GM12865 (cell line): ENCODE results near the gene CSMD2.
"Not testable (repeated sequence)": the region's sequence is repeated elsewhere in the genome, so short reads cannot be mapped to it uniquely, and the experiment has no call there.

Source experiments
- DNase-seq: peaks from one replicate; pipeline ENCODE4 v3.0.0; 2010; ENCODE audit warnings: low read depth
- H3K4me3 ChIP-seq: 2 replicates; pipeline ENCODE4 v1.5.1; 2011; ENCODE audit warnings: mild to moderate bottlenecking, low read depth, low read length, control low read depth
- TF ChIP-seq, protein P1 (sequence below): IDR thresholded peaks from 2 replicates; pipeline ENCODE4 v1.5.1; 2011; ENCODE audit warnings: low read length, control low read depth, low read depth, inconsistent platforms; ENCODE audit not compliant: insufficient read depth; ENCODE audit errors: missing control alignments

Gene CSMD2

DNA sequence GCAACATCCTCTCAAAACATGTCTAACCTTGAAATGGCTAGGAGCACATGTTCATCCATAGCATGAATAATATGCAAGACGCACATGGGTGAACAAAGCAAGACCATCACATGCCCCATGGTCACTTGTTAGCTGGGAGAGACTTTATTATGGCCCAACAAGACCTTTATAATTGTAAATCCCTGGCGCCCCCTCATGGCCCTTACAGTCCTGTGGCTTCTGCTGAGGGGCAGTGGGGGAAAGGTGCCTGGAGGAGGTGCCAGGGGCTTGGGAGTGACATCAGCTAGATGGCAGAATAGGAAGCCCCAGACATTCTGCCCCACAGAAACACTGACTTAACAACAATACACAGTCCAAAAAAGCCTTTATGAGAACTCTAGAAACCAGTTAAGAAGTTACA lies 51.7 kb downstream of the CSMD2 start:
- H3K4me3 ChIP-seq = no peak overlapping the region
- TF ChIP-seq, protein P1, sequence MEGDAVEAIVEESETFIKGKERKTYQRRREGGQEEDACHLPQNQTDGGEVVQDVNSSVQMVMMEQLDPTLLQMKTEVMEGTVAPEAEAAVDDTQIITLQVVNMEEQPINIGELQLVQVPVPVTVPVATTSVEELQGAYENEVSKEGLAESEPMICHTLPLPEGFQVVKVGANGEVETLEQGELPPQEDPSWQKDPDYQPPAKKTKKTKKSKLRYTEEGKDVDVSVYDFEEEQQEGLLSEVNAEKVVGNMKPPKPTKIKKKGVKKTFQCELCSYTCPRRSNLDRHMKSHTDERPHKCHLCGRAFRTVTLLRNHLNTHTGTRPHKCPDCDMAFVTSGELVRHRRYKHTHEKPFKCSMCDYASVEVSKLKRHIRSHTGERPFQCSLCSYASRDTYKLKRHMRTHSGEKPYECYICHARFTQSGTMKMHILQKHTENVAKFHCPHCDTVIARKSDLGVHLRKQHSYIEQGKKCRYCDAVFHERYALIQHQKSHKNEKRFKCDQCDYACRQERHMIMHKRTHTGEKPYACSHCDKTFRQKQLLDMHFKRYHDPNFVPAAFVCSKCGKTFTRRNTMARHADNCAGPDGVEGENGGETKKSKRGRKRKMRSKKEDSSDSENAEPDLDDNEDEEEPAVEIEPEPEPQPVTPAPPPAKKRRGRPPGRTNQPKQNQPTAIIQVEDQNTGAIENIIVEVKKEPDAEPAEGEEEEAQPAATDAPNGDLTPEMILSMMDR = no peak
- DNase-seq = no peak

DNA sequence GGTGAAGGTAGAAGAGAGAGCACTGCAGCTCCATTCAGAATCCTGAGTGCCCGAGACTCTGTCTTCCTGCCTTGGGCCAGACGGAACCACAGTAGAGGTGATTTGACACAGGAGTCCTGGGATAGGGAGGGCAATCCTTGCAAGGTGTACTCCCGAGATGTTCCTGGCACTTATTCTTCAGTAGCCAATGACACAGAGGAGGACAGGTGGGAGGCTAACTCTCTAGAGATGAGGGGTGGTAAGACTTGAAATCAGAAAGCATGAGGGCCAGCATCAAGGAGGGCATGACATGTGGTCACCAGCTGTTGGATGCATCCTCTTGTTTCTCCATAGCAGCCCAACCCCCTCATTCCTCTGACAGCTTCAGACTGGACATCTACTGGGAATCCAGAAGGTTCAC lies 56.3 kb downstream of the CSMD2 start:
- TF ChIP-seq, protein P1 = no peak
- no peak for DNase-seq
- no peak overlapping the region for H3K4me3 ChIP-seq

DNA sequence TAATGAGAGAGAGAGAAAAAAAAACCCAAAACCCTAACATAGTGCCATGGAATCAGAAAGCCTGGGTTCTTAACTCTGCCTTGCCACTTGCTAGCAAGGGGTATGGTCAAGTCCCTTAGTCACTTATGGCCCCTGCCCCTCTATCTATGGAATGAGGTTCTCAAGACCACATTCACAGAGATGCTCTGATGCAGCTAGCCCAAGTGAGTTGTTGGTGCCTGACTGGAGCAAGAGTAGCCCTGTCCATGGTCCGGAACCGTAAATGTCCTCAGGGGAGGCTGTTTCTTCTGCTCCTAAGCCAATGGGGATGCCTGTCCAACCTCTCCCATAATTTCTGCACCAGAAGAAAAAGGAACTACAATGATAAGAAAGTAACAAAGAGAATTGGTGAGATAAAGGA lies 56.8 kb downstream of the CSMD2 start:
- DNase-seq = no peak
- TF ChIP-seq, protein P1 = no peak
- no peak overlapping the region for H3K4me3 ChIP-seq

DNA sequence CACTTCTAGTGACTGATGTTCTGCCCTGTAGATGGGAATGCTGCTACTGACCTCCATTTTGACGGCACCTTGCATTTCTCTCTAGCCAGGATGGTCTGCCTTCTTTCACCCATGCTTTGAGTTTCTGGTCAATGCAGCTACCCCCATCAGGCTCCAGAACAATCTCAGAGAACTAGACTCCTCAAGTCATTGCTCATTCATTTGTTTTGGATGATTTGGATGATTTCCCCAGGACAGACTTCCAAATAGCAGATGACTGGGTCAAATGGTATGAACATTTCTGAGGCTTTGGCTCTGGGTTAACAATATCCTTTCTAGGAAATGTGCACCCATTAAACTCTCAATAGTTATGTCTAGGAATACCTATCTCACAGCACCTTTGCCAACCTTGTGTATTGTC lies 63.9 kb downstream of the CSMD2 start:
- DNase-seq = no peak
- TF ChIP-seq, protein P1 = no peak
- no peak overlapping the region for H3K4me3 ChIP-seq

DNA sequence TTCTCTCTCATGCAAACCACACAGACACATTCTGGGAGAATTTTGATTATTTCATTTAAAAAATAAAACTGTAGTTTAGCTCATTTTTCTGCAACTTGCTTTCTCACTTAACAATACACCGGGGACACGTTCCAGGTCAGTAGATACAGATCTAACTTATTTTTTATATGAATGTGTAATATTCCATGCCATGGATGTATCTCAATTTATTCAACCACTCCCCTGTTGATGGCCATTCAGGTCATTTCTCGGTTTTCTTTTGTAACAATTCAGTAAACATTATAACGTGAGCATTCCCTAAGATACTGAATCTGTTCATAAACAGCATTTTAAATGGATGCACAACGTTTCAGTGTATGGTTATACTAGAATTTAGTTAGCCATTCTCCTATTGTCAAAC lies 64.7 kb downstream of the CSMD2 start:
- no peak overlapping the region for H3K4me3 ChIP-seq
- DNase-seq = no peak
- TF ChIP-seq, protein P1 = no peak

DNA sequence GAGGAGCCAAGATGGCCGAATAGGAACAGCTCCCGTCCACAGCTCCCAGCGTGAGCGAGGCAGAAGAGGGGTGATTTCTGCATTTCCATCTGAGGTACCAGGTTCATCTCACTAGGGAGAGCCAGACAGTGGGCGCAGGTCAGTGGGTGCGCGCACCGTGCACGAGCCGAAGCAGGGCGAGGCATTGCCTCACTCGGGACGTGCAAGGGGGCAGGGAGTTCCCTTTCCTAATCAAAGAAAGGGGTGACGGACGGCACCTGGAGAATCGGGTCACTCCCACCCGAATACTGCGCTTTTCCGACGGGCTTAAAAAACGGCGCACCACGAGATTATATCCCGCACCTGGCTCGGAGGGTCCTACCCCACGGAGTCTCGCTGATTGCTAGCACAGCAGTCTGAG lies 72.6 kb downstream of the CSMD2 start:
- DNase-seq, H3K4me3 ChIP-seq: not testable (repeated sequence)

DNA sequence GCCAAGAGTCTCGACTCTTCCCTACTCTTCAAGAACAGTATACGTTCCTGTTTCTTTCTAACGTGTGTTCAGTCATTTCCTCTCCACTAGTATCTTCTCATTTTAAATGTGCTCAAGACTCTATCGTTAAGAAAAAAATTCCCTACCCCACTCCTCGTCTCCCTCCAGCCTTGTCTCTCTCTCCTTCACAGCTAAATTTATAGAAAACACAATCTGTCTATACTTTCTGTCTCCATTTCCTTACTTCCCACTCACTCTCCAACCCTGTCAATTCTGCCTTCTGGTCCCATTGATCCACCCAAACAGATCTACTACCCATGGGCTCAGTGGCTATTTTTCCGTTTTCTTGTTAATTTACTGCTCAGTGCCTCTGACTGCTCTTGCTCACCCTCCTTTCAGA lies 75.3 kb downstream of the CSMD2 start:
- no peak overlapping the region for H3K4me3 ChIP-seq
- TF ChIP-seq, protein P1 = no peak
- no peak for DNase-seq

DNA sequence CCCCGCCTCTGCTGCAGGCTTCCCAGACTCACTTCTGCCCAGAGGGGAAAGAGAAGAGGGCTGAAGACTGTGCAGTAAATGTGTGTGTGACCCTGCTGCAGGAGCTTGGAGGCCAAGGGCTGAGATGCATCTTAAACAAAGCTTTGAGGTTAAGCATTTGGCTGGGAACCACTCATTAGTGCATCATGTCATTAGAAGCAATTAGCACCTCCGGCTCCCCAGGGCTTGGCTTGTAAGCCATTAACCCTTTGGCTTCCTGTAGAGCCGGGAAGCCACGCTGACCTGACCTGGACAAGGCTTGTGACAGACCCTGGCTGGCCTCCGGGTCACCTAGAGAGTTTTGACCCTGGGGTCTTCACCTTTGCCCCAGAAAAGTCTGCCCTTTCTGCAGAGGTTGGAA lies 77.0 kb downstream of the CSMD2 start:
- no peak overlapping the region for H3K4me3 ChIP-seq
- DNase-seq = no peak
- TF ChIP-seq, protein P1 = no peak
